HG03139 (cell line): Measurements from ENCODE around the gene CAAP1.
A peak's percentile ranks its signal among the peaks of the same experiment; 100 is the strongest.
"Not testable (repeated sequence)": the region's sequence is repeated elsewhere in the genome, so short reads cannot be mapped to it uniquely, and the experiment has no call there.

ENCODE experiments used
- ATAC-seq: cut with Tn5 transposase; IDR thresholded peaks from one replicate; pipeline ENCODE4 v1.9.1; 2021; ENCODE audit not compliant: unreplicated experiment

Gene CAAP1, protein sequence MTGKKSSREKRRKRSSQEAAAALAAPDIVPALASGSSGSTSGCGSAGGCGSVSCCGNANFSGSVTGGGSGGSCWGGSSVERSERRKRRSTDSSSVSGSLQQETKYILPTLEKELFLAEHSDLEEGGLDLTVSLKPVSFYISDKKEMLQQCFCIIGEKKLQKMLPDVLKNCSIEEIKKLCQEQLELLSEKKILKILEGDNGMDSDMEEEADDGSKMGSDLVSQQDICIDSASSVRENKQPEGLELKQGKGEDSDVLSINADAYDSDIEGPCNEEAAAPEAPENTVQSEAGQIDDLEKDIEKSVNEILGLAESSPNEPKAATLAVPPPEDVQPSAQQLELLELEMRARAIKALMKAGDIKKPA

GRCh38 chr9:26892251-26893029 lies at the start of gene CAAP1:
Gene CAAP1 (minus strand): TSS chr9:26892802. CDS start chr9:26892715, 87 bp downstream.
- peak; percentile 94 for ATAC-seq

- ATAC-seq, result no peak
Observed at GRCh38 chr9:26940779-26941178, 48.2 kb upstream of the CAAP1 start.

DNA sequence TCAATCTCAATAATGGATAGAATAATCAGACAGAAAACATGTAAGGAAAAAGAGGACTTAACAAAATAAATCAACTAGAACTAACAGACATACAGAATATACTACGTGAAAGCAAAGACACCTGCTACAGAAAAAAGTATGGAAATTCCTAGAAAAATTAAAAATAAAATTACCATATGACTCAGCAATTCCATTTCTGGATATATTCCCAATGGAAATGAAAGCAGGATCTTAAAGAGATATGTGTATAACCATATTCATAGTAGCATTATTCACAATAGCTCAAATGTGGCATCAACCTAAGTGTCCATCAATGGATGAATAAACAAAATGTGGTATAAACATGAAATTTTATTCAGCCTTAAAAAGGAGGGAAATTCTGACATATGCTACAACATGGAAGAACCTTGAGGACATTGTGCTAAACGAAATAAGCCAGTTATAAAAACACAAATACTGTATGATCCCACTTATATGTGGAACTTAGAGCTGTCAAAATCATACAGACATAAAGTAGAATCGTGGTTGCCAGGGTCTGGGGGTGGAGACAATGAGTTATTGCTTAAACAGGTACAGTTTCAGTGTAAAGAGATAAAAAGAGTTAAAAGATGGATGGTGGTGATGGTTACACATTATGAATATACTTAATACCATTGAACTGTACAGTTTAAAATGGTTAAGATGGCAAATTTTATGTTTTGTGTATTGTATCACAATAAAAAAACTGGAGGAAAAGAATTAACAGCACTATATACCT lies 47.5 kb upstream of the CAAP1 start:
- ATAC-seq, result no peak

GRCh38 chr9:26937816-26938371 lies 45.3 kb upstream of the CAAP1 start:
- no peak for ATAC-seq

- no peak for ATAC-seq
Observed at GRCh38 chr9:26935847-26936246, 43.2 kb upstream of the CAAP1 start.

DNA sequence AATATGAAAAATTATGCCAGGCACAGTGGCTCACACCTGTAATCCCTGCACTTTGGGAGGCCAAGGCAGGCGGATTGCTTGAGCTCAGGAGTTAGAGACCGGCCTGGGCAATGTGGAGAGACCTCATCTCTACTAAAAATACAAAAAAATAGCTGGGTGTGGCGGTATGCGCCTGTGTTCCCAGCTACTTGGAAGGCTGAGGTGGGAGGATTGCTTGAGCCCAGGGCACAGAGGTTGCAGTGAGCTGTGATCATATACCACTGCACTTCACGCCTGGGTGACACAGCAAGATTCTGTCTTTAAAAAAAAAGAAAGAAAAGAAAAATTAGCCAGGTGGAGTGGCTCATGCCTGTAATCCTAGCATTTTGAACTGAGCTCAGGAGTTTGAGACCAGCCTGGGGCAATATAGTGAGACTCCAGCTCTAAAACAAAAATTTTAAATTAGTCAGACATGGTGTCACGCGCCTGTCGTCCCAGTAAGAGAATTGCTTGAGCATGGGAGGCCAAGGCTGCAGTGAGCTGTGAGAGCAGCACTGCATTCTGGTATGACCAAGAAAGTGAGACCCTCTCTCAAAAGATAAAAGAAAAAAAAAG lies 36.4 kb upstream of the CAAP1 start:
- no peak for ATAC-seq

GRCh38 chr9:26925609-26926008 lies 33.0 kb upstream of the CAAP1 start:
- no peak for ATAC-seq

- ATAC-seq, result no peak
Observed at GRCh38 chr9:26919698-26920097, 27.1 kb upstream of the CAAP1 start.

GRCh38 chr9:26913138-26913668 lies 20.6 kb upstream of the CAAP1 start:
- ATAC-seq, result no peak

GRCh38 chr9:26904671-26905070 lies 12.1 kb upstream of the CAAP1 start:
- ATAC-seq, result no peak

DNA sequence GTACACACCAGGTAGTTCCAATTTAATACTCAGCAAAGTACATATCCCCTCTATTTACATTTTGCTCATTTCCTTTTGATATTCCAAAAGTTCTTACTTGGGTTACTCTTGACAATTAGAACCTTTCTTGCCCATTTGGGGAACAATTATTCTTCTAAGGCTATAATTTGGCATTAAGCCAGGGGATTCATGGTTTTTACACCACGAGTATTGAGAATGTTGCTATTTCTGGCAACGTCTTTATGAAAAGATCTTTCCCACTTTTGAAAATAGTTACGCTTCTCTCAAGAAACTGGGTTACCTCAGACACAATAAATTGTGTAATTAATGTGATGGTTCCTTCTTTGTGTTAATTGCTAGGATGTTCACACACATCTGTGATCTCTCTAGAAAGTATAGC lies 11.5 kb upstream of the CAAP1 start:
- no peak for ATAC-seq

DNA sequence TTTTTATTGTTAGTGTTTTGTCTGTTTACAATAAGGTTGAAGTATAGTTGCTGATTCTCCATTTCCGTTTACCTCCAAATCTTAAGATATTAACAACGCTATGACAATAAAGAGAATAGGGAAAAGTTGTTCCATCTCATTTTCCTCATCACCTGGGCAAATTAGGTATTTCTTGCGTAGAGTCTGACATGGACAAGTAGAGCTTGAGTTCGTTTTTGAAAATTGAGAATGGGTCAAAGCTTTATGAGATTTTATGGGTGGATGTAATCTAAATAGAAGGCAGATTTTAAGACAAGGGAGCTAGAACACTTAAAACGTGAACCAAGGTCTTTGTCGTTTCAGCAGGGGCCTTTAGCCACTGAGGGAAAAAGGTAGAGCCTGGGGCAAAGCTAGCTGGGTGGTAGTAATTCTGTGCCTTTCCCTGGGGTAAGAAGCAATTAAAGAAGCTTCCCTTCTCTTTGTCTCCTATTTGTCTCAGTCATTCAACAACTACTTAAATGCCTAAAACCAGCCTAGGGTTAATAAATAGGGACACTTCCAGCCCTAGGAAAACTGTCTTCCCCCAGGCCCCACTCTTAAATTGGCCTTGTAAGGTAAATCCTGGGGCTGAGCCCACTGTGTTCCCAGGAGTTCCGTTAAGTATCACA lies 551 bp upstream of the CAAP1 start:
- ATAC-seq, result no peak

DNA sequence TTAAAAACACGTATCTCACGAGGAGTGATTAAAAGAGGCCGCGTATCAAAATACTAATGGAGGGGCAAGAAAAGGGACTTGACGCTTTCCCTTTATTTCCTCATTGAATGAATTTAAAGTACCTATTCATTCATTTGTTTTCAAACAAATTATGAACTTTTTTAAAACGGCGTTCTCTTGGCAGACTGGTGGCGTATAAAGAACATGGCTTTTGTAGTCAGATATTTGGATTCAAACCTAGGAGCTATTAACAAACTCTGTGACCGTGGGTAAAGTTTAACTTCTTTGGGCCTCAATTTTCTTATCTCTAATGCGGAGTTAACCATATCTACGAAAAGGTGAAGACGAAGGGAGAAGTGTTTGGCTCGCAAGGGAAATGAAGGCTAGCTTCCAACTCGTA lies 876 bp downstream of the CAAP1 start:
- no peak for ATAC-seq

- no peak for ATAC-seq
Observed at GRCh38 chr9:26888271-26888670, 4.3 kb downstream of the CAAP1 start.

DNA sequence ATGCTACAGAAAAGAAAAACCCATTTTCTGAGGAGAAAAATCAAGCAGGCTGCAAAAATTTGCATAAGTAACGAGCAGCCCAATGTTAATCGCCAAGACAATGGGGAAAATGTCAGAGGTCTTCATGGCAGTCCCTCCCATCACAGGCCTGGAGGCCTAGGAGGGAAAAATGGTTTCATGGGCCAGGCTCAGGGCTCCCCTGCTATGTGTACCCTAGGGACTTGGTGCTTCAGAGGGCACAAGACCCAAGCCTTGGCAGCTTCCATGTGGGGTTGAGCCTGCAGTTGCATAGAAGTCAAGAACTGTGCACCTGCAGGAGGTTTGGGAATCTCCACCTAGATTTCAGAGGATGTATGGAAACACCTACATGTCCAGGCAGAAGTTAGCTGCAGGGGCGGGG lies 10.4 kb downstream of the CAAP1 start:
- ATAC-seq, result no peak

- no peak for ATAC-seq
Observed at GRCh38 chr9:26880262-26880661, 12.3 kb downstream of the CAAP1 start.

- not testable (repeated sequence) for ATAC-seq
Observed at GRCh38 chr9:26875155-26875554, 17.4 kb downstream of the CAAP1 start.

GRCh38 chr9:26870292-26870691 lies 22.3 kb downstream of the CAAP1 start:
- no peak for ATAC-seq

DNA sequence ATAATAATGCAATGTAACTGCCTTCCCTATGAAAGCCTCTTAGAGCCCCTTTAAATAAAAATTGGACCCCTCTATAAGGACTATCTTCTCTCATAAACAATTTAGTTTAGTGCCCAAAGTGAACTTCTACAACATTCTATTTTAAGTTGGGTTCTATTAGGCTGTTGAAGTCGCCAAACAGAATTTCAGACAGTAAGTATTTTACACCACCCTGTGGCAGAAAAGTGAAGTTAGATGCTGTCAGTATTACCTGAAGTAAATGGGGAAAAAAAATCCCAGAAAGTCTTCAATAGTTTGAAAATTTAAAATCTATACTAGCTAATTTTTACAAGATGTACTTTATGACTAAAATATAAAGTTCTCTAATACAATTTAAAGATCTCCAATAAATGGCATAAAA lies 29.5 kb downstream of the CAAP1 start:
- ATAC-seq, result no peak

DNA sequence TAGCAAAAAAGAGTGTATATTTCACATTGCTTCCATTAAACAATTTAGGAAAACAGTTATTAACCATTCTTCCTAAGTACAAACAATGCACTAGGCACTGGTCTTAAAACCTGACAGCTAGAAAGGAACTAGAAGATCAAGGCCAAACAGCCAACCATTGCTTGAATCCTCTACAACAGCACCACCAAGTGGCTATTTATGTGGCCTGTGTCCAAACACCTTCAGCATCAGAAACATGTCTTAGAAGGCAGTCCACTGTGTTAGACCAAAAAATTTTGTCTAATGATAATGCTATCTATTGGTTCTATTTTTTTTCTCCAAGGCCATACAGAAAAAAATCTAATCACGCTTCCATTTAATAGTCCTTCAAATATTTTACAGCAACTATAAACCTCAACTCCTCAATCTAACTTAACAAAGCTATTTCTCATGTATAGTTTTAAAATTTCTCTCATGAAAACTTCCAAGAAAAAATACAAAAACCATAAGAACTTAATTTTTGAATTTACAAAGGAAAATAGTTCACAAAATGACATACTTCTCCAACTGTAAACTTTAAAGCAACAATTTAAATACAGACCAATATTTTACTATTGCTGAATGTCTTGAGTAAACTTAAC lies 36.1 kb downstream of the CAAP1 start:
- ATAC-seq, result peak; percentile 58
